ENCODE data around the gene NADSYN1.

DNA sequence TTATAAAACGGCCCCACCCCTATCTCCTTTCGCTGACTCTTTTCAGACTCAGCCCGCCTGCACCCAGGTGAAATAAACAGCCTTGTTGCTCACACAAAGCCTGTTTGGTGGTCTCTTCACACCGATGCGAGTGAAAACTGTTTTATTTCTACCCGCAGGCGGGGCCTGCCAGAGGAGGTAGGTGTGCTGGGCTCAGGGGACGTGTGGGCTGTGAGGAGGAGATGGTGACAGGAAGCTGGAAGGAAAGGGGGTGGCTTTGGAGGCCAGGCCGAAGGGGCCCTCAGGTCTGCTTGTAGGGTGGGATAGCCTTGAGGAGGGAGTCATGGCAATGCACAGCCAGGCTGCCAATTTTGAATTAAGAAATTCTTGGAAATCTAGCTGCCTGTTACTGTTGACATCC, 52.8 kb downstream of the NADSYN1 start:
- TF ChIP-seq CTCF (IDR thresholded peaks at IDR 0.05) (no peak), POLR2A (IDR thresholded peaks at IDR 0.05) (no peak)
